ENCODE results near the gene NDUFA11.

DNA sequence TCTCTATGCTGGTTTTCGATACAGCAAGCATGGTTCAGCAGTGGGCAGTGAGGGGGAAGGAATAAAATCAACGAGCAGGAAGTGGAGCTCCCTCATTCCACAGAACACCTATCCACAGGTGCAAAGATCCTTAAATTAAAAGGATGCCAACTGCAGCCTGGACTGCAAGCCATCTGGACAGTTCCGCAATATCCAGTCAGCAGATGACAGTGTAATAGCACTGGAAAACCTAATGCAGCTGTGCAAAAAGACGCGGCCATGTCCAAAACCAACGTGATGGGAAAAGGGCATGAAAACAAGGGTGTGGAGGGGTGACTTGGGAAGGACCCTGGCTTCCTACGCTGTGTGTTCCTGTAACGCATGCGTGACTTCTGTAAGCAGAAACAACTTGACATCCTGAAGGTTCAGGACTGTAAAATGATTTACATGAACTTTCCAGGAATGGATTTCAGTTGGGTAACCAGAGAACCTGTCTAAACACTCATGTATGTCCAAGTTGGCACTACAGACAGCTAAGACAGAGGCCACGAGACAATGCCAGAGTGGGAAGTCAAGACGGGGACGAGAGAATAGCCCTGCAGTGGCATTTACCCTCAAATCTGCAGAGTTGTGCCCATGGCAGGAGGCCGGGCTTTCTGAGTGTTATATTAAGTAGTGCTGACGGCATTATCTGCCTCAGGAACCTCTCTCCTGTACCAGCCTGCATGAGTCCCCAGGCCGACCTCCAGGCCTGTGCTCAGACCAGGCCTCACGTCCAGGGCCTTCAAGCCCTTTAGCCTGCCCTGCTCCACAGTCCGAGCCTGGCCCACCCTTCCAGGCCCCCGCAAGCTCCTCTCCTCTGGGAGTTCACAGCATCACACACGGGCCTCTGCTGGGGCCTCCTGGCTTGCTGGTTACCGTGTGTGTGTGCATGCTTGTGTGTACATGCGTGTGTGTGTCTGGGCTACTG is 36.9 kb upstream of the NDUFA11 start:
- TF ChIP-seq, protein P1, sequence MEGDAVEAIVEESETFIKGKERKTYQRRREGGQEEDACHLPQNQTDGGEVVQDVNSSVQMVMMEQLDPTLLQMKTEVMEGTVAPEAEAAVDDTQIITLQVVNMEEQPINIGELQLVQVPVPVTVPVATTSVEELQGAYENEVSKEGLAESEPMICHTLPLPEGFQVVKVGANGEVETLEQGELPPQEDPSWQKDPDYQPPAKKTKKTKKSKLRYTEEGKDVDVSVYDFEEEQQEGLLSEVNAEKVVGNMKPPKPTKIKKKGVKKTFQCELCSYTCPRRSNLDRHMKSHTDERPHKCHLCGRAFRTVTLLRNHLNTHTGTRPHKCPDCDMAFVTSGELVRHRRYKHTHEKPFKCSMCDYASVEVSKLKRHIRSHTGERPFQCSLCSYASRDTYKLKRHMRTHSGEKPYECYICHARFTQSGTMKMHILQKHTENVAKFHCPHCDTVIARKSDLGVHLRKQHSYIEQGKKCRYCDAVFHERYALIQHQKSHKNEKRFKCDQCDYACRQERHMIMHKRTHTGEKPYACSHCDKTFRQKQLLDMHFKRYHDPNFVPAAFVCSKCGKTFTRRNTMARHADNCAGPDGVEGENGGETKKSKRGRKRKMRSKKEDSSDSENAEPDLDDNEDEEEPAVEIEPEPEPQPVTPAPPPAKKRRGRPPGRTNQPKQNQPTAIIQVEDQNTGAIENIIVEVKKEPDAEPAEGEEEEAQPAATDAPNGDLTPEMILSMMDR (IDR thresholded peaks at IDR 0.05) = no peak
- TF ChIP-seq POLR2A (IDR thresholded peaks at IDR 0.05) = no peak

All from heart left ventricle (tissue), 13 donors.